ENCODE results near the gene PPA1.
"Not testable (repeated sequence)": the region's sequence is repeated elsewhere in the genome, so short reads cannot be mapped to it uniquely, and the experiment has no call there.

Gene PPA1

DNA sequence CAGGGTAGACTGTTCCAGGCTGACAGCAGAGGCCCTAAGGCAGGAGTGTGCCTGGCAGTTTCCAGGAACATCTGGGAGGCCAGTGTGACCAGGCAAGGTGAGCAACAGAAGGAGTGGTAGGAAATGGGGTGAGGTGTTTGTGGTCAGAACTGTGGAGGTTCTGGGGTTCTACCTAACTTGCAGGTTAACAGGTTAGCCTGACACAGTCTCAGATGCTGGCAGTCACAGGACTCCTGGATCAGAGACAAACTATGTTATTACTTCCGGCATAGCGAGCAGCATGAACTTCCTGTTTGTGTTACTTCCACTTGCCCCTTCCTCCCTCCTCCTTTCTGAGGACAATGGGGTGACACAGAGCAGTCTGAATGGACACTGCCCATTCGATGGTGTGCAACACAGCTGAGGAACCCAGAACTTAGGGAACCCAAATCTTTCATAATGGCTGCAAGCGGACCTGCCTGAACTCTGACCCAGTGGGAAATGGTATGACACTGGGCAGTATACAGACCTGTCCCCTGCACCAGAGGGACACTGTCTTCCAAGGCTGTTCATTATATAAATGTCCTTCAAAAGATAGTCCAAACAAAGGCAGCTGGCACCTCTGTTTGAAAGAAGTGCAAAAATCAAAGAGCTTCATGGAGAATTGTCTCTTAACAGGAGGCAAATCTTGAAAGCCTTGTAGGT, 59.0 kb downstream of the PPA1 start:
- no peak for DNase-seq (ENCODE audit: low read depth, low spot score)

DNA sequence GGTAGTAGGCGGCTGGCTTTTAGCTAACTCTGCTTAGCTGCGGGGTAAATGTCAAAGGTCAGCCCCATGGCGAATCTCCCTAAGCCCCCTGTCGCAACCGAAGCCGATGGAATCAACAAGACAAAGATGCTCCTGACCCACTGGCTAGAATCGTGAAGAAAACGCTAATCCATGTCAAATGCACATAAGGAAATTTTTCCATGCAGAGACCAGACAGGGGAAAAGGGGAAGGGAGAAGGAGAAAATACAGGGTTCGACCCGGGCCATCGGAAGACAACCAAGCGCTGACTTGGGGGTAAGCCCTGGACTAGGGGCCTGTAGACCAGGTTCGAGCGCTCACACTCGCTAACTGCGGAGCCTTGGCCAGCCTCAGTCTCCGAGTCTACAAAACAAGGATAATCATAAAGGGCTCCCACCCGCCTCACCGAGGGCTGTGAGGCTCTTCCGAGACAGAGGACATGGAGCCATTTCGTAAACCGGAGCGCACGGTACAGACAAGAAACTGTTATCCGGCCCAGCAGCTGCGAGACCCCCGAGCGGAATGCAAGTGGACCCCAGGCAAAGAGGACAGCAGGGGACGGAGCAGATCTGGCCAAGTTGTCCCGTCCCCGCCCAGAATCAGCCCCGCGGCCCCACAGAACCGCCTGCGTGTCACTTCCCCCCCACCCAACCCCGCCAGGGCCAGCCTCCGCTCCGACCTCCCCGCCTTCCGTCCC, 63.4 kb downstream of the PPA1 start:
- no peak for DNase-seq (ENCODE audit: low read depth, low spot score)

DNA sequence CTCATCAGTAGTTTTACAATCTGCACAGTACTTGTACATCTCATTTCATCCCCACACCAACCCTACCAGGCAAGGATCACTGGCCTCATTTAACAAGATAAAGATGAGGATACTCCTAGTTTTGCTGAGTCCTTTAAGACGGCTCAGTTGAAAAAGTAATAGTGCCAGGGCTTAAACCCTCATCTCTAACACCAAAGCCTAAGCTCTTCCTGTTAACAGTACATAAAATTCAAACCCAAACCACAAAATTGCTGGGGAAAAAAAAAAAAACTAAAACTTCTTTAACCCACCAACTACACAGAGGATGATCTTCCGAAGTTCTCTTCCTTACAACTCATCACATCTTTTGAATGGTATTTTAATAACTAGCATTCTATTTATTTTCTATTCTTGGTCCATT, 64.2 kb downstream of the PPA1 start:
- DNase-seq (ENCODE audit: low read depth, low spot score): no peak

DNA sequence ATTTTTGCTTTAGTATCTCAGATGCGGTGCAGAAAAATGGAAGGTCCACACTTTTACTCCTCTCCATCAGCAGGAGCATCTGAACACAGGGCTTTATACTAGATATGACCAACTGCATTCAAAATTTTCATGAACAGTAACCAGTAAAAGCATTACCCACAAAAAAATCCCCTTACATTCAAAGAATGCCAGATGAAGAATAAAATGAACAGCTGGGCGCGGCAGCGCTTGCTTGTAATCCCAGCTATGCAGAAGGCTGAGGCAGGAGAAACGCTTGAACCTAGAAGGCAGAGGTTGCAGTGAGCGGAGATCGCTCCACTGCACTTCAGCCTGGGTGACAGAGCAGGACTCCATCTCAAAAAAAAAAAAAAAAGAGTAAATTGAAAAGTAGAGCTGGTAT, 66.0 kb downstream of the PPA1 start:
- no peak for DNase-seq (ENCODE audit: low read depth, low spot score)

DNA sequence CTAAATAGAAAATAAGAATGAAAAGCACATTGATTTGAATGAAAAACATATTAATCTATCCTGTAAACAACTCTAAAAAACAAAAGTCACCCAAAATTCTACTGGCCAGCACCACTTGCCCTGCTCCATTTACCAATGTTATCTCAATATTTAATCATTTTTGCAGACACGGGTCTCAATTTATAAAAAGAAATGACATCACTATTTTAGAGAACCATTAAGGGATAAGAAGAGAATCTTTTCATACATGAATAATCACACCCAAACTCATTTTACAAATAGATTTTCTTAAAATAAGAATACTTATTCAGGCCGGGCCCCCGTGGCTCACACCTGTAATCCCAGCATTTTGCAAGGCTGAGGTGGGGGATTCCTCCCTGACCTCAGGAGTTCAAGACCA, 66.8 kb downstream of the PPA1 start:
- DNase-seq (ENCODE audit: low read depth, low spot score): no peak

DNA sequence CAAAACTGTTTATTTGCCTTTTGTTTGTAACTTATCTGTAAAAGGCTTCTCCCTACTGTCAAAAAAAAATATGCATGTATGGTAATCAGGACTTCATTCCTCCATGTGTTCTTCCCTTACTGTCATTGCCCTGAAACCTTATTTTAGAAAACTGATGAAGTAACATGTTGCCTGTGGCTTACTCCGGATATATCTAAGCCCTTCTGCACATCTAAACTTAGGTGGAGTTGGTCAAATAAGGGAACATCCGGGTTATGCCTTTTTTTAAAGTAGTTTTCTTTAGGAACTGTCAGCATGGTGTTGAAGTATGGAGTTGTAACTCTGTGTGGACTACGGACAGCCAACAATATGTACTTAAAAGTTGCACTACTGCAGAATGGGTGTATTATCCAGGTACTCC, 69.1 kb downstream of the PPA1 start:
- DNase-seq (ENCODE audit: low read depth, low spot score): no peak

DNA sequence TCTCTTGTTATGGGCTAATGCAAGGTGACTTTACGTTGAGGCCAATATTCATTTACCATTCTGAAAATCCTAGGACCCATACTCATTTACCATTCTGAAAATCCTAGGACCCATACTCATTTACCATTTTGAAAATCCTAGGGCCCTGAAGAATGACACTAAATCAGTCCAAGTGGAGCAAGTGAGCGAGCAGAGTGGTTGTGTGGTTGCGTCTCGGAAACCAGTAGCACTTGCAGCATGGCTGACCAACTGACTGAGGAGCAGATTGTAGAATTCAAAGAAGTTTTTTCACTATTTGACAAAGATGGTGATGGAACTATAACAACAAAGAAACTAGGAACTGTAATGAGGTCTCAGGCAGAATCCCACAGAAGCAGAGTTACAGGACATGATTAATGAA, 69.8 kb downstream of the PPA1 start:
- DNase-seq (ENCODE audit: low read depth, low spot score): no peak

DNA sequence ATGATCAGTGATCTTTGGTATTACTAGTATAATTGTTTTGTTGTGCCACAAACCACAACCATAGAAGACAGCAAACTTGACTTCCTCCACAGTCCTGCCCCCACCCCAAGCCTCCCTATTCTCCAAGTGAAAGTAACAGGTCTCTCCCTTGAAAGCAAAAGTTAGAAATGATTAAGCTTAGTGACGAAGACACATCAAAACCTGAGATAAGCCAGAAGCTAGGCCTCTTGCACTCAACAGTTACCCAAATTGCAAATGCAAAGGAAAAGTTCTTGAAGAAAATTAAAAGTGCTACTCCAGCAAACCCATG, 70.4 kb downstream of the PPA1 start:
- DNase-seq (ENCODE audit: low read depth, low spot score): no peak

DNA sequence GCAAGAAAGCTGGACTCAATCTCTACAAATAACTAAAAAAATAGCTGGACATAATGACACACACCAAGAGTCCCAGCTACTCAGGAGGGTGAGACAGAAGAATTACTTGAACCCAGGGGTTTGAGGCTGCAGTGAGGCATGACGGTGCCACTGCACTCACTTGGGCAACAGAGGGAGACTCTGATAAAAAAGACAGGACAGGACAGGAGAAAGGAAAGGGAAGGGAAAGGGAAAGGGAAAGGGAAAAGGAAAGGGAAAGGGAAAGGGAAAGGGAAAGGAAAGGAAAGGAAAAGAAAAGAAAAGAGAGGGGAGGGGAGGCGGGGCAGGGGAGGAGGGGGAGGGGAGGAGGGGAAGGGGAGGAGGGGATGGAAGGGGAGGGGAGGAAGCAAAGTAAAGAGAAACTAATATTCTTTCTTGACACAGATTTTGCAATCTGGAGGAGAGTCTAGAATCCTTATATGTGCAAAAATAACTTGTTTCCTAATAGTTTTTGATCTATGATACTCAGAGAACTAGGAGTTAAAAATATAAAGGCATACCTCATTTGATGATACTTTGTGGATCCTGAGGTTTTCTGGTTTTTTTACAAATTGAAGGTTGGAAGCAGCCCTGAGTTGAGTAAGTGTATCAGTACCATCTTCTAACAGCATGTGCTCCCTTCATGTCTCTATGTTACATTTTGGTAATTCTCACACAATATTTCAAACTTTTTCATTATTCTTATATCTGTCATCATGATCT, 70.9 kb downstream of the PPA1 start:
- no peak for DNase-seq (ENCODE audit: low read depth, low spot score)

DNA sequence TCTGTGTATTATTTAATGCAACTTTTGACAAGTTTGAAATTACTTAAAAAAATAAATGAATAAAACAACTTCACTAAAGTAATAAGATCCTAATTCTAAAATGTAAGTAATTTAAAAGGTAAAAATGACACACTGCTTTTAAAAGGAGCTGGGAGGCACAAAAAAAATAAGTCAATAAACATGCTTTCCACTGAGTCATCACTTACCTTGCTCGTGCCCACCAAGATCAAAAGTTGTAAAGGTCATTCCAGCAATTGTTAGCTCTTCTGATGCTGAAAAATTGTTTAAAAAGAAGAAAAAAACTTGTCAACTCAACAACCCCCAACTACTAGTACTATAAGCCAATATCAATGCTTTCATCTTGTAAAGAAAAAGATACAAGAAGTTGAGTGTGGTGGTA, 72.4 kb downstream of the PPA1 start:
- no peak for DNase-seq (ENCODE audit: low read depth, low spot score)

DNA sequence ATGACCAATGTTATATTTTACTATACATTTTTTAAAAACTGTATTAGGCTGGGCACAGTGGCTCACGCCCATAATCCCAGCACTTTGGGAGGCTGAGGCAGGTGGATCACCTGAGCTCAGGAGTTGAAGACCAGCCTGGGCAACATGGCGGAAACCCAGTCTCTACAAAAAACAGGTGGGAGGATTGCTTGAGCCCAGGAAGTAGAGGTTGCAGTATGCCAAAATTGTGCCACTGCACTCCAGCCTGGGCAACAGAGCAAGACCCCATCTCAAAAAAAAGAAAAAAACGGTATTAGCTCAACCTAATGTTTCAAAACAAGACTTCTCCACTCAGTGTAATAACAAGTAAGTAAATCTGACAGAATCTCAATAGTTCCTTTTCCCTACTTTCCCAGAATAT, 73.9 kb downstream of the PPA1 start:
- not testable (repeated sequence) for DNase-seq (ENCODE audit: low read depth, low spot score)

DNA sequence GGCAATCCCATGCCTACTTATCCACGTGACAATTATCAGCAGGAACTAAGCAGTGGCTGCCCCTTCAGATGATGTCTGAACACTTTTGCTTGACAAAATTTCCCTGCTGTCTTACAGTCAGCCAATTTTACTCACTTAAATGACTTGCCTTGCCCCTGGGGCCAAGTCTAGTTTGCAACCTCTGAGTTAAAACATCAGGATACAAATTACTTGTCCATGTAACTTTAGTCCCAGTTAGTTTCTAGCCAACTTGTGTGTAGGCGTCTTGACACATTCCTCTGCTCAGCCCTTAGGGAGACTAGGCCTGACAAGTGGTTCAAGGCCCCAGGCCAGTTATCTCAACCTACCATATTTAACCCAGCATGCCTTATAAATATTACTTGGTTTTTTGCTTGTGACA, 75.1 kb downstream of the PPA1 start:
- no peak for DNase-seq (ENCODE audit: low read depth, low spot score)

DNA sequence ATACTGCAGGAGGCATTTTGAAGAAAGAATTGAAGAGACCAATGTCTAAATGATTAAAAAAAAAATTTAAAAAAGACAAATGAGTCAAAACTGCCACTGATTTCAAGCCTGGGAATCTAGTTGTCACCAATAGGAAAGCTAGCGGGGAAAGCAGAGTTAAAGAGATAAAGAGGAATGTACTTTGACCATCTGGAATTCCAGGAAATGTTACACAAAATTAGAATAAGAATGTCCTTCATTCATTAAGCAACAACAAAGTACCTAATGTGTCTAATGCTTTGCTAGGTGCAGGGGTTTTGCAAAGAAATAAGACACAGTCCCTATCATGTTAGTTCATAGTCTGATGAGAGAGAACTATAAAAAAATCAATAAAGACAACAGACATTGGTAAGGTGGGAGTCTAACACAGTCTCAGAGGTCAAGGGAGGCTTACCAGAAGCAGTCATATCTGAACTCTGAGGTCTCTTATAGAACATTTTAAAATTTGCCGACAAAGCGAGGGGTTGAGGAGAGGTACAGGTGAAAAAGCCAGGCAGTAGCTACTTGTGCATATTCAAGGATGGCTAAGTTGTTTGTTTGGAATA, 77.9 kb downstream of the PPA1 start:
- no peak for DNase-seq (ENCODE audit: low read depth, low spot score)

Measured in smooth muscle cell of the brain vasculature (primary cell).